Measurements from ENCODE around the gene GSK3B. TPM values are rescaled to one million over a fixed set of nuclear protein-coding genes. Genes with fewer than 3 reads are reported as not detected.

The GSK3B gene
- total RNA-seq, 1 donor = 94.1 TPM

DNA sequence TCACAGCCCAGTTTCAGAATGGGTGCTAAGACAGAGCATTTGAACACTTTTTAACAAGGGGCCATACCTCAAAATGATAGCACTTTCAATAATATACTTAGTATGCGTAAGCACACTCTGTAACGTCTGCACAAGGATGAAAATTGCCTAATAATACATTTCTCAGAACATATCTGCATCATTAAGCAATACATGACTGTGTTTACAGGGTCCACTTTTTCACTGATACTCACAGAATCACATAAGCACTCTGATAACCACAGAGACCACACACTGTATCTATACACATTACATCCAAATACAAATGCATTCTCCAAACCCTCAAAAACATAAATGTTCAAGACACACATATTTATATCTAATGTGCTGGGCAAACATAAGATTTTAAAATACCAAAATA, 232.6 kb downstream of the GSK3B start:
- TF ChIP-seq, protein P1, sequence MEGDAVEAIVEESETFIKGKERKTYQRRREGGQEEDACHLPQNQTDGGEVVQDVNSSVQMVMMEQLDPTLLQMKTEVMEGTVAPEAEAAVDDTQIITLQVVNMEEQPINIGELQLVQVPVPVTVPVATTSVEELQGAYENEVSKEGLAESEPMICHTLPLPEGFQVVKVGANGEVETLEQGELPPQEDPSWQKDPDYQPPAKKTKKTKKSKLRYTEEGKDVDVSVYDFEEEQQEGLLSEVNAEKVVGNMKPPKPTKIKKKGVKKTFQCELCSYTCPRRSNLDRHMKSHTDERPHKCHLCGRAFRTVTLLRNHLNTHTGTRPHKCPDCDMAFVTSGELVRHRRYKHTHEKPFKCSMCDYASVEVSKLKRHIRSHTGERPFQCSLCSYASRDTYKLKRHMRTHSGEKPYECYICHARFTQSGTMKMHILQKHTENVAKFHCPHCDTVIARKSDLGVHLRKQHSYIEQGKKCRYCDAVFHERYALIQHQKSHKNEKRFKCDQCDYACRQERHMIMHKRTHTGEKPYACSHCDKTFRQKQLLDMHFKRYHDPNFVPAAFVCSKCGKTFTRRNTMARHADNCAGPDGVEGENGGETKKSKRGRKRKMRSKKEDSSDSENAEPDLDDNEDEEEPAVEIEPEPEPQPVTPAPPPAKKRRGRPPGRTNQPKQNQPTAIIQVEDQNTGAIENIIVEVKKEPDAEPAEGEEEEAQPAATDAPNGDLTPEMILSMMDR (IDR thresholded peaks at IDR 0.05; ENCODE audit: insufficient read depth, low read depth, low read length) = no peak
- H3K4me3 ChIP-seq (ENCODE audit: low read depth, low read length) = no peak overlapping the region
- DNase-seq (ENCODE audit: low read depth) = peak; percentile 59

DNA sequence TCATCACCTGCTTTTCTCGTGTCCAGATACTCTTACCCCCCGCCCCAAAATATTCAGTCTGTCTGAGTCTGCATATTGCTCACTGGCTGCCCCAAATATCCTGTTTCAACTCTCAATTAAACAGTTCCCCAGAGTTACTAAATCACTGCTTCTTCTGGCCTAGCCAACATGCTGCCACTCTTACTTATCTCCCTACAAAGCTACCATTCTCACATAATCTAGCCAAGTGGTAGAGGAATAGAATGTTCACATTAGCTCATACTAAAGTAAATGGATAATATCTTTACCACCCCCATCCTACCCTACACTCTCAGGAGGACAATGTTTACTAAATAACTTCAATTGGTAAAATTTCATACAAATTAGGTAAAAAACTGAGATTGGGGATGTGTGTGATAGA, 234.5 kb downstream of the GSK3B start:
- DNase-seq (ENCODE audit: low read depth) = no peak
- TF ChIP-seq, protein P1 (IDR thresholded peaks at IDR 0.05; ENCODE audit: insufficient read depth, low read depth, low read length) = no peak
- H3K4me3 ChIP-seq (ENCODE audit: low read depth, low read length) = no peak overlapping the region

DNA sequence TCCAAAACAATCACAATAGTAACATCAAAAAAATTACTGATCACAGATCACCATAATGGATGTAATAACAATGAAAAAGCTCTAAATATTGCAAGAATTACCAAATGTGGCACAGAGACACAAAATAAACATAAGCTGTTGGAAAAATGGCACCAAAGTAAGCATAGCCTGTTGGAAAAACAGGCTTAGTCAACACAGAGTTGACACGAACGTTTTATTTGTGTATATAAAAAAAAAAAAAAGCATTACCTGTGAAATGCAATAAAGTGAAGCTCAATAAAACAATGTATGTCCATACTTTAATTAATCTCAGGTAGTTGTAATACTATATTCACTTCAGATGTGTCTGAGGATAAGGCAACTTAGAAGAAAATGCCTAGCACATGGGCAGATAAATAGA, 235.3 kb downstream of the GSK3B start:
- no peak for DNase-seq (ENCODE audit: low read depth)
- H3K4me3 ChIP-seq (ENCODE audit: low read depth, low read length) = no peak overlapping the region
- TF ChIP-seq, protein P1 (IDR thresholded peaks at IDR 0.05; ENCODE audit: insufficient read depth, low read depth, low read length) = no peak

DNA sequence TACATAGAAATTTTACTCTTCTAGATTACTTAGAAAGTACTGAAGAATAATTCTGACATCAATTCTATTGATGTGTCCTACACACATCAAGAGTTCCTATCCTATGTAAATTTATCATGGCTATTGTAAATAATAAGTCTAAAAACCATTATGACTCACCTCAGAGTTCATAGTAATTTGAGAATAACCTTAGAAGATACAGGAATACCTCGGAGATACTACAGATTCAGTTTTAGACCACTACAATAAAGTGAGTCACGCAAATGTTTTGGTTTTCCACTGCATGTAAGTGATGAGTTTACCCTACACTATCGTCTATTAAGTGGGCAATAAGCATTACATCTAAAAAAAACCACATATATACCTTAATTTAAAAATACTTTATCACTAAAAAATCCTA, 237.6 kb downstream of the GSK3B start:
- no peak for DNase-seq (ENCODE audit: low read depth)
- TF ChIP-seq, protein P1 (IDR thresholded peaks at IDR 0.05; ENCODE audit: insufficient read depth, low read depth, low read length) = no peak
- H3K4me3 ChIP-seq (ENCODE audit: low read depth, low read length) = no peak overlapping the region

DNA sequence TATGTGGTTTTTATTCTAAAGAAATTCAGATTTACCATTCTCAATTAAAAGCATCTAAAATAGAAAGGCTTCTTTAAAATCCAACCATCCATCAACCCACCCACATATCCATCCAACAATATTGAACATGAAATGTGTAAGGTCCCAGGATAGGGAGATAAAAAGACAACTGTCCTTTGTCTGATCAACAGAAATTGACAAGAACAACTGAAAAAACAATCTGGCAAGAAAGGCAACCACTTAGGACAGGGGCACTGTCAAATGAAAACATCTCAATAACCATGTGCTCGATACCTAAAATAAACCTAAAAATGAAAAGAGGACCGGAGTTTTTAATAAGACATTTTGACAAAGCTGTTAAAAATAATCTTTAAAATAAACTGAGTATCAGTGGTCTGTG, 245.1 kb downstream of the GSK3B start:
- H3K4me3 ChIP-seq (ENCODE audit: low read depth, low read length) = no peak overlapping the region
- no peak for DNase-seq (ENCODE audit: low read depth)
- TF ChIP-seq, protein P1 (IDR thresholded peaks at IDR 0.05; ENCODE audit: insufficient read depth, low read depth, low read length) = no peak

DNA sequence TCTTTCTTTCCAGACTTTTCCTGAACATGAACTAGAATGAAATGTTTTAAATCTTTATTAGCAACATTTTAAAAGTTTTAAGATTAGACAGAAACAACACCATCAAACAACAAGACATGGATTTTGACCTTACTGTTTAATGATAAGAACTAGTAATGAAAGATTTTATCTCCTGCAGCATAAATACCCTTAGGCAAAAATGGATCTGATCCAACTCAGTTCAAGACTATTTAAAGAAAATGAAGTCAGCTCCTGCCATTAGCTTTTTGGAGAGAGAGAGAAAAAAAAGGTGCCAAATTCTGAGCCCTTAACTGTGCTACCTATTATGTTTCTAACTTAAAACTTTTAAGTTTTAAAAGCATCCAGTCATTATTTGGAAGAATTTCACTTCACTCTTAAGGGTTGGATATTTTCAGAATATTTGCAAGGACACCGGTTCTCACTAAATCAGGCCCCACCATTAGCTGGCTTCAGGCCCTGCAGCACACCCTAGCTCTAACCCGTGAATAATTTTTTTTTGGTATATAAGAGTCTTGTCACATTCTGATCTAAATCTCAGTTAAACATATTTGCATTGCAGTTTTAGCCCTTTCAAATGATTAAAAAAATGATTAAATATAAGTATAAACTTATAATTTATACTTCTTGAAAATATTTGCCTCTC, 252.3 kb downstream of the GSK3B start:
- no peak for DNase-seq (ENCODE audit: low read depth)
- TF ChIP-seq, protein P1 (IDR thresholded peaks at IDR 0.05; ENCODE audit: insufficient read depth, low read depth, low read length) = no peak
- H3K4me3 ChIP-seq (ENCODE audit: low read depth, low read length) = no peak overlapping the region

DNA sequence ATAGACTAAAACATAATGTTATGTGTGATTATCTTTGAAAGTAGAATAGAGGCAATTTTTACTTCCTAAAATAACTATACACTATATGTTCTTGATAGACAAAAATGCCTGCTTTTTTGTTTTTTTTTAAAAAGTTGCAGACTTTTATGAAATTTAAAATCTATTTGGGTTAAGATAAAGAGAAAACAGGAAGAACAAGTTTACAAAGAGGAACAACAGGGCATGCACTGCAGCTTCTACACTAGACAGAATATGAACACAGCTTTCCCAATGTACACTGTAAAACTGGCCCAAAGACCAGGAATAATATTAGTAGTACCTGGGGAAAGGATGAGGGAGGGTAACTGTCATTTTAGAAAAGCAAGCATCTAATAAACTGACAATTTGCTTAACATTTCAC, 258.7 kb downstream of the GSK3B start:
- TF ChIP-seq, protein P1 (IDR thresholded peaks at IDR 0.05; ENCODE audit: insufficient read depth, low read depth, low read length) = no peak
- H3K4me3 ChIP-seq (ENCODE audit: low read depth, low read length) = no peak overlapping the region

More for the DNA sequence above, 258.7 kb downstream of the GSK3B start:
- DNase-seq (ENCODE audit: low read depth) = no peak

Measured in fibroblast of villous mesenchyme (primary cell).